GM12864 (cell line): ENCODE measurements around the gene MCM9.
"Not testable (repeated sequence)": the region's sequence is repeated elsewhere in the genome, so short reads cannot be mapped to it uniquely, and the experiment has no call there.

Experiments used
- DNase-seq: peaks from one replicate; pipeline ENCODE4 v3.0.0-alpha.2; 2011; ENCODE audit warnings: low read depth
- H3K4me3 ChIP-seq: 2 replicates; pipeline ENCODE4 v1.5.1; 2011; ENCODE audit warnings: mild to moderate bottlenecking, low read depth, low read length, control low read depth
- TF ChIP-seq, protein P1 (sequence below): IDR thresholded peaks from 2 replicates; pipeline ENCODE4 v1.5.1; 2011; ENCODE audit warnings: low read depth, mild to moderate bottlenecking, moderate library complexity, low read length, control low read depth, inconsistent platforms; ENCODE audit errors: missing control alignments

MCM9 gene

DNA sequence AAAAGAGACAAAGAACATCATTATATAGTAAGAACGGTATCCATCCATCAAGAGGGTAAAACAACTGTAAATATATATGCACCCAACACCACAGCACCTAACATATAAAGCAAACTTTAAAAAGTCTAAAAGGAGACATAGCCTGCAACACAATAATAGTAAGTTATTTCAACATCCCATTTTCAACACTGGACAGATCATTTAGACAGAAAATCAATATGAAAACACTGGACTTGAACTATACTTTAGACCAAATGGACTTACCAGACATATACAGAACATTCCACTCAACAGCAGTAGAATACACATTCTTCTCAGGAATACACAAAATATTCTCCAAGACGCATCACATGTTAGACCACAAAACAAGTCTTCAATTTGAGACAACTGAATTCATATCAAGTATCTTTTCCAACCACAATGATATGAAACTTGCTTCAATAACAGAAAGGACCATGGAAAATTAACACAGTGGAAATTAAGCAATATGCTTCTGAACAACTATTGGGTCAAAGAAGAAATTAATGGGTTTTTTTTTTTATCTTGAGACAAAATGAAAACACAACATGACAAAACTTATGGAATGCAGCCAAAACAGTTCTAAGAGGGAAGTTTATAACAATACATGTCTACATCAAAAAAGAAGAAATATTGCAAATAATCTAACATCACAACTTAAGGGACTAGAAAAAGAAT is 64.9 kb downstream of the MCM9 start:
- TF ChIP-seq, protein P1, sequence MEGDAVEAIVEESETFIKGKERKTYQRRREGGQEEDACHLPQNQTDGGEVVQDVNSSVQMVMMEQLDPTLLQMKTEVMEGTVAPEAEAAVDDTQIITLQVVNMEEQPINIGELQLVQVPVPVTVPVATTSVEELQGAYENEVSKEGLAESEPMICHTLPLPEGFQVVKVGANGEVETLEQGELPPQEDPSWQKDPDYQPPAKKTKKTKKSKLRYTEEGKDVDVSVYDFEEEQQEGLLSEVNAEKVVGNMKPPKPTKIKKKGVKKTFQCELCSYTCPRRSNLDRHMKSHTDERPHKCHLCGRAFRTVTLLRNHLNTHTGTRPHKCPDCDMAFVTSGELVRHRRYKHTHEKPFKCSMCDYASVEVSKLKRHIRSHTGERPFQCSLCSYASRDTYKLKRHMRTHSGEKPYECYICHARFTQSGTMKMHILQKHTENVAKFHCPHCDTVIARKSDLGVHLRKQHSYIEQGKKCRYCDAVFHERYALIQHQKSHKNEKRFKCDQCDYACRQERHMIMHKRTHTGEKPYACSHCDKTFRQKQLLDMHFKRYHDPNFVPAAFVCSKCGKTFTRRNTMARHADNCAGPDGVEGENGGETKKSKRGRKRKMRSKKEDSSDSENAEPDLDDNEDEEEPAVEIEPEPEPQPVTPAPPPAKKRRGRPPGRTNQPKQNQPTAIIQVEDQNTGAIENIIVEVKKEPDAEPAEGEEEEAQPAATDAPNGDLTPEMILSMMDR: no peak
- no peak overlapping the region for H3K4me3 ChIP-seq
- DNase-seq: no peak

DNA sequence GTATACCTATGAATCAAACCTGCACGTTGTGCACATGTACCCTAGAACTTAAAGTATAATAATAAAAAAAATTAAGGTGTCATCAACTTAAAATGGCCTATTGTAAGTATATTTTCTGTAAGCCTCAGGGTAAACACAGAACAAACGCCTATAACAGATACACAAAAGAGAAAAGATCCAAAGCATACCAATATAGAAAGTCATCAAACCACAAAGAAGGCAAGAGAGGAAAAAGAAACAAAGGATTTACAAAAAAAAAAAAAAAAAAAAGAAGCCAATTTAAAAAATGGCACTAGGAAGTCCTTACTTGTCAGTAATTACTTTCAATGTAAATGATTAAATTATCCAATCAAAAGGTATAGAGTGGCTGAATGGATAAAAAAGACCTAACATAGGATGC is 65.6 kb downstream of the MCM9 start:
- TF ChIP-seq, protein P1: no peak
- no peak for DNase-seq
- no peak overlapping the region for H3K4me3 ChIP-seq

DNA sequence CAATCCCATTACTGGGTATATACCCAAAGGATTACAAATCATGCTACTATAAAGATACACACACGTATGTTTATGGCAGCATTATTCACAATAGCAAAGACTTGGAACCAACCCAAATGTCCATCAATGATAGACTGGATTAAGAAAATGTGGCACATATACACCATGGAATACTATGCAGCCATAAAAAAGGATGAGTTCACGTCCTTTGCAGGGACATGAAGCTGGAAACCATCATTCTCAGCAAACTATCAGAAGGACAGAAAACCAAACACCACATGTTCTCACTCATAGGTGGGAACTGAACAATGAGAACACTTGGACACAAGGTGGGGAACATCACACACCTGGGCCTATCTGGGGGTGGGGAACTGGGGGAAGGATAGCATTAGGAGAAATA is 66.1 kb downstream of the MCM9 start:
- not testable (repeated sequence) for DNase-seq

DNA sequence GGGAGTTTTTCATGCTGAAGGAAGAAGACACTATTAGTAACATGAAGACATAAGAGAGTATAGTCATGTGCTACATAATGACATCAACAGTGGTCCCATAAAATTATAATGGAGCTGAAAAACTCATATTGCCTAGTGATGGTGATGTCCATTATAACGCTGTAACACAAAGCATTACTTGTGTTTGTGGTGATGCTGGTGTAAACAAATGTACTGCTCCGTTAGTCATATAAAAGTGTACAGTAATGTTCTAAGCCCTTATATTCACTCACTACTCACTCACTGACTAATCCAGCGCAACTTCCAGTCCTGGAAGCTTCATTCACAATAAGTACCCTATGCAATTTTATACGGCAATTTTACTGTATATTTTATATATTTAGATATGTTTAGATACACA is 67.8 kb downstream of the MCM9 start:
- no peak for DNase-seq
- TF ChIP-seq, protein P1: no peak
- H3K4me3 ChIP-seq: no peak overlapping the region

More for the DNA sequence above, 66.1 kb downstream of the MCM9 start:
- not testable (repeated sequence) for H3K4me3 ChIP-seq

DNA sequence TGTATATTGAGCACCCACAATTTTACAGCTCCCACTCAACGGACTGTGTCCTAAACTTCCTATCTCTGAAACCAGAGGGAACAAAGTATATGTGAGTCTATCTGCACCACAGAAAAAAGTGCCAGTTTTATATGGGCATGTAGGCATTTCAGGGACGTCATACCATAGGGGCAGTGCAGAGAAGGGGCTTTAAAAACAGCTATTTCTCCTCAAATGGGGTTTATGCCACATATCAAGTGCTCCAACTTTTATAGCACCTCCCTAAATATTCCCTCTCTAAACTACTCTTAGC is 69.9 kb downstream of the MCM9 start:
- no peak for DNase-seq
- no peak overlapping the region for H3K4me3 ChIP-seq
- TF ChIP-seq, protein P1: no peak

DNA sequence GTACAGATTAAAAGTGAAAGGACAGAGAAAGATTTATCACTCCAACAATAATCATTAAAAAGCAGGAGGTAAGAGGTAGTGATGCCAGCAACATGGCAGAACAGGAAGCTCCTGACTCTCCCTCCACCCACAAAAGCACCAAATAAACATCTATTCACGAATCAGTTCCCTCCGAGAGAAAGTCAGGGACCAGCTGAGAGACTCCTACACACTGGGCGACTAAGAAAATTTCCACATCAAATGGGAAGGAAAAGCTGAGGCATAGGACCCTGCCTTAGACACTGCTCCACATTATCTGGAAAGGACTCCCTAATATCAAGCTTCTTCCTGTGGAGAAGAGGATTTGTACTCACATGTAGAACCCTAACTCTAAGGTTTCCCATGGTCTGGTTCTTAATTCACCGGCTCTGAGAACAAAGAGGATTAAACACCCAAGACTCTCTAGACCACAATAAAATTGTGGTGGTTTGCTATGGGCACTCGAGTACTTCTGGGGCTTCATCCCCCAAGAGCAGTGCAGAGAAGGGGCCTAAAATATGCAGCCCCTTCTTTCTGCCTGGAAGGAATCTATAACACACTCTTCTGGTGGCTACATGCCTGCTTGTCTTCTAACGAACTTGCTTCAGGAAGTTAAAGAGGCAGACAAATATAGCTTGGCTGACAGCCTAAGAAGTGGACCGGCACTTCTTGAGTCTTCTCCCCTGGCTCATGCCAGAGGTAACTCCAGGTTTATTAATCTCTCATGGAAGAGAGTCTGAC is 70.4 kb downstream of the MCM9 start:
- TF ChIP-seq, protein P1: no peak
- no peak overlapping the region for H3K4me3 ChIP-seq
- DNase-seq: no peak

DNA sequence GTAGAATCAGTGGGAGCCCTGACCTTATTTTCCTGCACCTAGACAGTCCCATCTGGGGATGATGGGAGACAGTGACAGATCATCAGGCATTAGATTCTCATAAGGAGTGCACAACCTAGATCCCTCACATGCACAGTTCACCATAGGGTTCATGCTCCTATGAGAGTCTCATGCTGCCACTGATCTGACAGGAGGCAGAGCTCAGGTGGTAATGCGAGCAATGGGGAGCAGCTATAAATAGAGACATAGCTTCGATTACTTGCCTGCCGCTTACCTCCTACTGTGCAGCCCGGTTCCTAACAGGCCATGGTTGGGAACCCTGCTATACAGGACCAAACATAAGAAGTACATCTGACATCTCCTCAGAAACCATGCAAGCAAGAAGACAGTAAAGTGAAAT is 72.5 kb downstream of the MCM9 start:
- DNase-seq: no peak
- no peak overlapping the region for H3K4me3 ChIP-seq
- TF ChIP-seq, protein P1: no peak
